NCI-H82 treated with DMSO at 0.1 percent for 48 hours (cell line): Measurements from ENCODE around the gene WDR44.
A peak's percentile ranks its signal among the peaks of the same experiment; 100 is the strongest.
"Not testable (repeated sequence)": the region's sequence is repeated elsewhere in the genome, so short reads cannot be mapped to it uniquely, and the experiment has no call there.

ENCODE experiments used
- DNase-seq: peaks from one replicate; lab custom pipeline; 2025; ENCODE audit not compliant: unreplicated experiment; lab: John Stamatoyannopoulos, UW

WDR44 gene, protein sequence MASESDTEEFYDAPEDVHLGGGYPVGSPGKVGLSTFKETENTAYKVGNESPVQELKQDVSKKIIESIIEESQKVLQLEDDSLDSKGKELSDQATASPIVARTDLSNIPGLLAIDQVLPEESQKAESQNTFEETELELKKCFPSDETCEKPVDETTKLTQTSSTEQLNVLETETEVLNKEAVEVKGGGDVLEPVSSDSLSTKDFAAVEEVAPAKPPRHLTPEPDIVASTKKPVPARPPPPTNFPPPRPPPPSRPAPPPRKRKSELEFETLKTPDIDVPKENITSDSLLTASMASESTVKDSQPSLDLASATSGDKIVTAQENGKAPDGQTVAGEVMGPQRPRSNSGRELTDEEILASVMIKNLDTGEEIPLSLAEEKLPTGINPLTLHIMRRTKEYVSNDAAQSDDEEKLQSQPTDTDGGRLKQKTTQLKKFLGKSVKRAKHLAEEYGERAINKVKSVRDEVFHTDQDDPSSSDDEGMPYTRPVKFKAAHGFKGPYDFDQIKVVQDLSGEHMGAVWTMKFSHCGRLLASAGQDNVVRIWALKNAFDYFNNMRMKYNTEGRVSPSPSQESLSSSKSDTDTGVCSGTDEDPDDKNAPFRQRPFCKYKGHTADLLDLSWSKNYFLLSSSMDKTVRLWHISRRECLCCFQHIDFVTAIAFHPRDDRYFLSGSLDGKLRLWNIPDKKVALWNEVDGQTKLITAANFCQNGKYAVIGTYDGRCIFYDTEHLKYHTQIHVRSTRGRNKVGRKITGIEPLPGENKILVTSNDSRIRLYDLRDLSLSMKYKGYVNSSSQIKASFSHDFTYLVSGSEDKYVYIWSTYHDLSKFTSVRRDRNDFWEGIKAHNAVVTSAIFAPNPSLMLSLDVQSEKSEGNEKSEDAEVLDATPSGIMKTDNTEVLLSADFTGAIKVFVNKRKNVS

DNA sequence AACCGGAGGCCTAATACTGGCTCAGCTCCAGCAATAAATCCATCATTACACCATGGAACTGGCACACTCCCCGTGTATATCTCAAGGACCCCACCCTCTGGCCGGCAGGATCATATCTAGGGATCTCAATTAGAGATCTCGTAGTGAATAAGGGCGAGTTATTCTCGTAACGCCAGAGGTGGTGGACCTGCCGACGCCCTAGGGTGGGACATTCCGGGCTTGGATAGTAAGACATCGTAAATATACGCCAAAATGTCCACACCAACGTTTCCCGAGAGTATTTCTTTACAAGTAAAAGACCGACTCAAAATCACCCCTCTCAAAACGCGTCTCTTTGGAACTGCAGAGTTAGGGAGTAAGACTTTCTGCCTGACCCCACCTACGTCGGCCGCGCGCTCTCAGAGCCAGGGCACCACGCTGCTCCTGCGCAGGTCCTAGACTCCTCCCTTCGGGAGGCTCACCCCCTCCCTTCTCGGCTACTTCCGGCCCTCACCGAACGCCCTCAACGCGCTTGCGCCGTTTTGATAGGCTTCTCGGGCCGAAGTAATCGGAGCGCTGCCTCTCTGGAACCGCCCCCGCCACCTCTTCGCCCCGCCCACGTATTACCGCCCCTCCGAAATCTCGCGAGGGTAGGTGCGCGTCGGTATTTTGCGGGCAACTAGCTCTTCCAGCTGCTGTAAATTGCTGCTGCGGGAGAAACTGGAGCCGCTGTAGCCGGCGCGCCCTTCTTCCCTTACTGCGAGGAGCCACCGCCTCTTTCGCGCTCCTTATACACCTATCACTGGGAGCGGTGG is at the start of gene WDR44:
TSS of gene WDR44 (plus strand) at position 643 of the 794 bp plus-strand sequence. CDS start 398 bp downstream, outside the sequence.
- DNase-seq: peak; percentile 87

DNA sequence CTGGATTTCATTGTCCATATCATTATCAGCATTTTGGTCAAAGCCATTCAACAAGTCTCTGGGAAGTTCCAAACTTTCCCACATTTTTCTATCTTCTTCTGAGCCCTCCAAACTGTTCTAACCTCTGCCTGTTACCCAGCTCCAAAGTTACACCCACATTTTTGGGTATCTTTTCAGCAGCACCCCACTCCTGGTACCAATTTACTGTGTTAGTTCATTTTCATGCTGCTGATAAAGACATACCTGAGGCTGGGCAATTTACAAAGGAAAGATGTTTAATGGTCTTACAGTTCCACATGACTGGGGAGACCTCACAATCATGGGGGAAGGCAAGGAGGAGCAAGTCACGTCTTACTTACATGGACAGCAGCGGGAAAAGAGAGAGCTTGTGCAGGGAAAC is 40.1 kb upstream of the WDR44 start:
- DNase-seq: not testable (repeated sequence)

DNA sequence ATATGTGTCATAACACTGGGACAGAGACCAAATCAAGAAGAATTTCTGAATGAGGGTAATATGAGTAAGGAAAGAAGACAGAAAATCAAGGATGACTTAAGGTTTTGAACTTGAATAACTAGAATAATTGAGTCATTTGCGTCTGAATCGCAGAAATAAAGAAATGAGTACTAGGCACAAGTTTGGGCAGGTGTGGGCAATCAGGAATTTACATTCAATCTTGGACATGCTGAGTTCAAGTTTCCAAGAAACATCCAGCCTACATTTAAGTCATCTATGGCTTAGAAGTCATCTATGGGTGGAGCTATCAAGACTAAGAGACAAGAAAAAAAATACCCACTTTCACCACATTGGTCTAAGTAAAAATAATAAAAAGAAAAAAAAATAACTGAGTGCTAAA is 30.4 kb upstream of the WDR44 start:
- no peak for DNase-seq

DNA sequence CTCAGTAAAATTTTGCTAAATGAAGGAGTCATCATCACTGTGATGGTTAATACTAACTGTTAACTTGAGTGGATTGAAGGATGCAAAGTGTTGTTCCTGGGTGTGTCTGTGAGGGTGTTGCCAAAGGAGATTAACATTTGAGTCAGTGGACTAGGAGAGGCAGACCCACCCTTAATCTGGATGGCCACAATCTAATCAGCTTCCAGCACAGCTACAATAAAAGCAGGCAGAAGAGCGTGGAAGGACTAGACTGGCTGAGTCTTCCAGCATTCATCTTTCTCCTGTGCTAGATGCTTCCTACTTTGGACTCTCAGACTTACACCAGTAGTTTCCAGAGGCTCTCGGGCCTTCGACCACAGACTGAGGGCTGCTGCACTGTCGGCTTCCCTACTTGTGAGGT is 21.3 kb upstream of the WDR44 start:
- no peak for DNase-seq

DNA sequence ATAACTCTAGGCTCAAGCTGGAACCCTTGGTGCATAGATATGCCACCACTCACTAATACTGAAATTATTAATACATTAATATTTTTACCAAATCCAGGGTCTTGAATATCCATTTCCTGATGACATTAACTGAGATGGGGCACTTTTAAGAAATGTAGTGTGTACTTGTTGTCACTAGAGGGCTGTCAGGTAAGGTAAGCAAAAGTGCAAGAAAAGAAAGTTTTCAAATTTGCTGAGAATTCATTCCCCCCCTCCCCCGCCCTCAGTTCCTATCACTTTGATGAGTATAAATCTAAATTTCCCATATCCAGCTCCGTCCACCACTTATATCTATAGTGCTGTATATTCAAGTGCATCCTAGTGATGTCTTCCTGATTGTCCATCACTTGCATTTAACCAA is 20.5 kb upstream of the WDR44 start:
- no peak for DNase-seq

DNA sequence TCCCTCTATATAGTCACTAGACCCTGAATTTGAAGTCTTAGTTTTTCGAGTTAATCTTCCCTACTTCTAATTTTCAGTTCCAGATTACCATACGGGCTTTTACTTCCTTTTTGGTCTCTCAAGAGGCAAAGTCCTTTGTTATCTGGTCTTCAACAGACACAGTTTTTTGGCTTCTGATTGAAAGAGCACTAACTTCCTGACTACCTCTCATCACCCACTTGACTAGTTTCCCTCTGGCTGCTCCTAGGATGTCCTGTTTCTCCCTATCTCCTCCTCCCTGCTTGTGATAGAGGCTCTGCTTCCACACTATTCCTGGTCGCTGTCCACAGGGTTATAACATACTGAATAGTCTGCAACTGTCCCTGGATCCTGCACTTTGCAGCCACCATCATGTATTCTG is 16.7 kb upstream of the WDR44 start:
- no peak for DNase-seq

DNA sequence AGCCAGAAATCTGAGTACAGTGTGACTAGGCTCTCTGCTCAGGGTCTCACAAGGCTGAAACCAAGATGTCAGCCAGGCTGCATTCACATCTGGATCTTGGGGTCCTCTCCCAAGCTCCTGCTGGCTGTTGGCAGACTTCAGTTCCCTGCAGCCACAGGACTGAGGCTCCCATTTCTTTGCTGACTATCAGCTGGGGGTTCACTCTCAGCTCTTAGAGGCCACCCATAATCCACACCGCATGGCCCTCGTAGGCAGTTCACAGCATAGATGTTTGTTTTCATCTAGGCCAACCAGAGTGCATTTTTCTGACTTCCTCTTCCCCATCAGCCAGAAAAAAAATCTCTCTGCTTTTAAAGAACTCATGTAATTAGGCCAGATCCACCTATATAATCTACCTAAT is 8.2 kb upstream of the WDR44 start:
- DNase-seq: no peak

DNA sequence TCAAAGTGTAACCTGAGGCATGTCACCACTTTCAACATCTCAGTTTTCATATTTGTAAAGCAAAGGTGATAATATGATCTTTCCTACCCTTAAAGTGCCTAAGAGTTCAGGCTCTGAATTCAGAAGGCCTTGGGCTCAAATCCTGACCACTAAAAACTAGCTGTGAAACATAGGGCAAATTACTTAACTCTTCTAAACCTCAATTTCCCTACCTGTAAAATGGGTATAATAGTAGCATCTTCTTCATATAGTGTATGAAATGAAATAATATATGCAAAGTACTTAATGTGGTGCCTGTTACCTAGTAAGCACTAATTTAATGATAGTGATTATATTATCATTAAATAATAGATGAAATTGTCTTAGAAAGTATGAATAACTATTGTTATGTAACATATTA is 7.0 kb upstream of the WDR44 start:
- no peak for DNase-seq

DNA sequence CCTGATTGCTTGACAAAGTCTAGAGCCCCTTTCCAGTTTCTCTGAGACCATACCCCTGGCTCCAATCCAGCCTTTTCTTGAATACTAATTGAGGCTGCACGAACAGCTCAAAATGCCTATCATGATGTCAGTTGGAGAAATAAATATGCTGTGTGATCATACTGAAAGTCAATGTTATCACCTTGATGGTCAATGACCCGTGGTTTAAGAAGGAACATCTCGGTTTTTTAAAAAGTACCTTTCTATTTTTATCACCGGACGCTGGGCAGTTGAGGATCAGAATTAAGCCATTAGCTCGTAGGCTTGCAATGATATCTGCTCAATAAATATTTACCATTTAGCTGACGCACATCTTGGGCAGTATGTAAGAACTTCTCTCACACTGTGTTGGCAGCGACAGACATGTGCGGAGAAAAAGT is 852 bp upstream of the WDR44 start:
- DNase-seq: no peak

DNA sequence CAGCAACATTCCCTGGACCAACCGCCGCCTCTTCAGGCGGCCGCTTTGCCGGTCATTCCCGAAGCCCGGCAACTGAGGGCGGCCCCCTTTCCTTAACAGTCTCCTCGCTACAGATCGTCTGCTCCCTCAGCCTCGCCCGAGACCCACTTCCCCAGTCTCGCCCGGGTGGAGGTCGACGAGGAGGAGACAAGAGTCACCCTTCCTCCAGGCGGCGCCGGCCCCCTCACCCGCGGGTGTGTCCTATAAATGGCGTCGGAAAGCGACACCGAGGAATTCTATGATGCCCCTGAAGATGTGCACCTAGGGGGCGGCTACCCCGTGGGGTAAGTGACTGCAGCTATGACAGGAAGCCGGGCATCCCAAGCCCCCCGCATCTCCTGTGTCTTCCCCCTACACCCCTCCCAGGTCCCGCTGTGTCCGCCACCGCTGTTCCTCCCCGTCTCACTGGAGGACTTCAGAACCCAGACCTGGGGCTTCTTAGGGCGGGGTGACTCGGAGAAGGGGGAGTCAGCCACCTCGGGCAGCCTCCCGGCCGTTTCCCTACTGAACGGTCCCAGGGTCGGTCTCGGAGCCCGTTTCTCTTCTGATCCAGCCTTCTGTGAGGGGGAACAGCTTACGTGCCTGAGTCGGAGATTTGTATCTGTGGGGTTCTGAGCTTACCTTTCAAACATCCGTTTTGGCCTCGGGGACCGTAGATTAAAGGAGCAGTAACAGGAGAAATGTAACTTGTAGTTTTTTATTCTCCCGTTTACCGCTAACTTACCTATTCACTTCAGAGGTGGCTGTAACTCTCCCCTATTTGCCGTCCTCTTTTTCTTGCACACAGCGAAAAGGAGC is 570 bp downstream of the WDR44 start:
- no peak for DNase-seq

DNA sequence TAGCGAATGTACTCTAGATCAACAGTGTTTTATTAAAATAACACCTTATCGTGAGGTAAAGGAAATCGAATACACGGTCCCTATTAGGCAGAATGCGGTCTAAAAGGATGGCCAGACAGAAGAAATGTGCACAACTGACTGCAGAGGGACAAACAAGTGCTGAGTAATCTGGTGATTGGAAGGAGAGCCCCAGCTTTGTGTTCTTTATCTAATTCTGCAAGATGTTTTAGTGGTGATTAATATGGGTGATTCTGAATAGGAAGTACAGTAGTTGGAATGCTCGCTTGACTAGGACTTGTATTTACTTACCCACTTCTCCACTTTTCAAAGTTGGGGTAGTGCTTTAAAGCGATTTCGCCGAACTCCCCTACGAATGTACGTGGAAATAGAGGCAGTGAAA is 1.2 kb downstream of the WDR44 start:
- DNase-seq: no peak

DNA sequence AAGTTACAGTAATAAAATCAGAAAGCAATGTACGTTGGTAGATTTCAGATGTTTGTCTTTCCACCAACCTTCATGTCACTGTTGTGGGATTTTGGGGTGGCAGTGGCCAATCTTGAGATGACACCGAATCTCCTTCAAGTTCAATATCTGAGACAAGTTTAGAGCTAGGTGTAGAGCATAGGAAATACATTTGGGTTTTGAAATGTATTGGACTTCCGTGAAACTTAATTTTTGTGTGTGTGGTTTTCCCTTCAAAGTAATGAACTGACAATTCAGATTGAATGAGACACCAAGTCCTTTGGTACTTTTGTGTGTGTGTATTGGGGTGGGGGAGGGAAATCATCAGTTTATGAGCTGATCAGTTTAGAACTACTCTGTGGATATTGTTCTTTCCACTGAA is 1.8 kb downstream of the WDR44 start:
- no peak for DNase-seq

DNA sequence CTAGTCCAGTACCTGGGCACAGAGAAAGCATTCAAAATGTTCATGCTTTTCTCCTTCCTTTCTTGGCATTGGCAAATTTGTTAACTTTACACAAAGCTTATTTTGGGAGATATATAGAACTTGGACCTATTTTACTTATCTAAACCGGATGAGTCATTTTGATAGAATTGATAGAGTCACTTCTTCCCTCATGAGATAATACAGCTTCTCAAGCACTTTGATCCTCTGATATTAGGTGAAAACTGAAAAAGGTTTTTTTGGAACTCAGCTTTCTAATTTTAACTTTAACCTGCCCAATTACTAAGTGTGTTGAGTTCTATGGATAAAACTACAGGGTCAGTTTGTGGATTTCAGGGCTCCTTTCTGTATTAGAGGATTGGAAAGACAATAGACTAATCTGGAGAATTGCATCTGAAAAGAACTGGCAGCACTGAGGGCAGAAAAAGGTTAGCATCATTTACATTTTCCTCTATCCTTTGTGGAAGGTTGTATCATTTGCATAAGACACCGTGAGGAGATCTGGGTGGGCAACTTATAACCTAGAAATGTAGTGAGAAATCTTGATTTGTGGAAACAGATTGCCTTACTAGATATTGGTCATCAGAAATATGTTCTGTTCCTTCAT is 2.4 kb downstream of the WDR44 start:
- DNase-seq: no peak

DNA sequence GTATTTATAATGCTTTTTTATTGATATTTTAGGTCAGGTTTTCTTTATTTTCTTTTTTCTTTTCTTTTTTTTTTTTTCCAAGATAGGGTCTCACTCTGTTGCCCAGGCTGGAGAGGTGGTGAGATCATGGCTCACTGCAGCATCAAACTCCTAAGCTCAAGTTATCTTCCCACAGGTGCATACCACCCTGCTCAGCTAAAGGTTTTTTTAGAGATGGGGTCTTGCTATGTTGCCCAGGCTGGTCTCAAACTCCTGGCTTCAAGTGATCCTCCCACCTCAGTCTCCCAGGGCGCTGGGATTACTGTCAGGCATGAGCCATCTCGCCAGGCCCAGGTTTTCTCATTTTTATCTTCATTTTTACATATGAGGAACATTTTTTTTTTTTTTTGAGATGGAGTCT is 3.3 kb downstream of the WDR44 start:
- no peak for DNase-seq

DNA sequence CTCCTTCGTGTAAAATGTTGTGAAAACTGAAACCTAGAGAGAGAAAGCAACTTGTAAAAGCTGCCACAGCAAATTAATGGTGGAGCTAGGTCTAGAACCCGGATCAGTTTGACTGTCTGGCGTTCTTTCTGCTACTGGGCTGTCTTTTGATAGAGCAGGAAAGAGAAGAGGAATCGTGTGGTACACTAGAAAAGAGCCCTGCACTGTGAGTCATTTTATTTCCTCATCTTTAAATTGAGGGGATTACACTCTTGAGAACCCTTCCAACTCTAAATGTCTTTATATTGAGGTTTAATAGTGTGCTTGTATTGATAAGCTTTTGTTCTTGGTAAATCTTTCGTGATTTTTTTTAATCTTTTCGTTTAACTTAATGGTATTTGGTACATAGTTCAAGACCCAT is 4.3 kb downstream of the WDR44 start:
- no peak for DNase-seq

DNA sequence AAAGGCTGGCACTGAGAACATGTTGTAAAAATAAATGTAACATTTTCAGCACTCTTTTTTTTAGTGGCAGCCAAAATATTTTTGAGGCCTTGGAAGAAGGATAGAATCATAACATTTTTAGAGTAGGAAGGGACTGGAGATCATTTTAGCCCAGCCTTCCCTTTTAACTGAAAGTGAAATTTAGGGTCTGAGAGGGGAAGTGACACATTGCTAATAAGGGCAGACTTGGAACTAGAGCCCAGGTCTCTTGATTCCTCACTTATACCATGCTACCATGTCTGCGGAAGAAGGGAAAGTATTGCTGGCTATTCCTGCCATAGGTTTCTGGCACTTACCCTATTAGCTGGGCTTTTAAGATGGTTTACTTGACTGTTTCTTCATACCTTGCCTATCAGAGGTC is 4.8 kb downstream of the WDR44 start:
- no peak for DNase-seq

DNA sequence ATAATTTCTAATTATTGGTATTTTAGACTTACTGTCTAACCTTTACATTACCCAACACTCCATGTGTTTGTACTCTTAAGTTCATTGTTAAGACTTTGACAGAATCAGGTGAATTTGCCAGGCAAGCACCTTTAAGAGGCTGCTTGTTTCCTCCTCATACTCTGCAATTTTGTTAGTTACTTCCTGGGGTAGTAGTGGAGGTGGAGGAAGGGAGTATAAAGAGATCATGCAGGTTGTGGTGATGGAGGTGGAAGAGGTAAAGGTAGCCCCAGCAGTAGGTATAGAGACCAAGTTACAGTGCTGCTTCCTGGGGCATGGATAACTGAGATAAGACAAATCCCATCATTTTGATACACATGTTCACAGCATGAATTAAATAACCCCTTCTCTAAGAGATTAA is 6.7 kb downstream of the WDR44 start:
- DNase-seq: no peak

DNA sequence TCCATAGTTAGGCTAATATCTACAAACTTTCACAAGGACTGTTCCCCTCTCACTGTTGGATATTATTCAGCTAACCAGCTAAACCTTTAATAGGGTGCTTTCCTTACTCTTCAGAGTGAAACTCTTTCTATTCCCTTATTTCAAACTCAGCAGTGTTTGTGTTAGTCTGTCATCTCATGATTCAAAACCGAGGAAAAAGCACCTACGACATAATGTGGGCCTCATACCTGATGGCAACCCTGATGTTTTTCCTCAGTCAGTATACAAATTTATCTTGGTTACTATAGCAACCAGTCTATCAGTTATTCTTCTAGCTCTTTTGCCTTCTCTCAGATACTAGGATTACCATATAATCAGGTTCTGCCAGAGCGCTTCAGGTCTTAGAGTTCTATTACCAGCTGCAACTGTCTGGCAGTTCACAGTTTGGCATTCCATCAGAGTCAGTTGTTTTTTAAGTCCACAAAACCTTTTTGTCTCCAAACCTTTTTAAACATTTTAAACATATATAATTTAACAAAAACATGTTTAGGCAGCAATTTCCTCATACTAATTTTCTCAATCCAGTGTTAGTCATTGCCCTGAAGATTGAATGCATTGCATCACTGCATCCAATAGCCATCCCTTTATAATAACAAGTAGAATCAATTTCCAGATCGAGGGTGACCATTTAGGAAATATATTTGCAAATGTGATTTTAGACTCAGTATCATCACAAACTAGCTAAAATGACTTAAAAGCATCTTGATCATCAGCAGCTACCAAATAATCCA is 7.4 kb downstream of the WDR44 start:
- no peak for DNase-seq

DNA sequence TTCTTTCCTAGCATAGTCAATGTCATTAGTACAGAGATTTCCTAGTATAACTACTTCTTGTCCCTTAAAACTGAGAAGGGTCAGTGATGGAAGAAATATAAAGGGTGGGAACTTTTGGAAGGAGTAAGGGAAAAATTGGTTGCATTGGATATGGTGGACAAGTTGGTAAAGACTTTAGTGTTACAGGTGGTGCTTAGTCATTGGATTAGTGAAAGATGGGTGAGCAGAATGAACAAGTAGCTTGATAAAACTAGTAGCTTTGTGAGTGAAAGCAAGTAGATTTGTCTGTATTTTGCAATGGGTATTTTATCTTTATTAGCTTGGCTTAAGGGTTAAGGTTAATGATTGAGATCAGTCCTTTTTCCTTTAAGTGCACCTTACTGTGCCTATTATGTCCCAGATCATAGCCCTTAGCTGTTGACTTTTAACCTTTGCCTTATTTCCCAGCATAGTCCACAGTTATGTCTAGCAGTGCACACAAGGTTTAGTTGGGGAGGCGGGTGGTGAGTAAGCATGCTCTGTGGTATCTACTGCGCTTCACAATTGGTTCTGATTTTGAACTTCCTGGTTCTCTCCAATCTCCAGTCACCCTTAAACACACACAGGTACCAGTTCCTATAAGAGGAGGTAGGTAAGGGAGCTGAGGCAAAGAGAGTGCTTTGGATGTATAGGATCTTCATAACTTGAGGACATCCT is 9.5 kb downstream of the WDR44 start:
- no peak for DNase-seq
